Uterus (tissue), 4 donors: Measurements from ENCODE around the gene PRIMPOL. TPM values are rescaled to one million over a fixed set of nuclear protein-coding genes. Genes with fewer than 3 reads are reported as not detected.

Experiments used
- DNase-seq, 2 donors: peaks; one replicate each; pipeline ENCODE4 v3.0.0-alpha.2; 2019 to 2020
- H3K27ac ChIP-seq, 2 donors: fragments of 200-600 bp; sonication (generic); 1 replicate in 1 of 2; 2 replicates in 1 of 2; pipeline ENCODE4 v1.5.1; 2016 to 2018
- H3K27me3 ChIP-seq, 2 donors: fragments of 200-600 bp; sonication (generic); one replicate each; pipeline ENCODE4 v1.5.1; 2018 to 2019; ENCODE audit warnings: control low read depth in 1 of 2
- H3K36me3 ChIP-seq, 2 donors: fragments of 200-600 bp; sonication (generic); one replicate each; pipeline ENCODE4 v1.5.1; 2019; ENCODE audit warnings: control low read depth in 1 of 2
- H3K4me1 ChIP-seq, 2 donors: fragments of 200-600 bp; sonication (generic); one replicate each; pipeline ENCODE4 v1.5.1; 2018 to 2019; ENCODE audit warnings: control low read depth in 1 of 2
- H3K4me3 ChIP-seq, 2 donors: fragments of 200-600 bp; sonication (generic); 1 replicate in 1 of 2; 2 replicates in 1 of 2; pipeline ENCODE4 v1.5.1; 2018 to 2019; ENCODE audit warnings: mild to moderate bottlenecking in 1 of 2
- H3K9me3 ChIP-seq, 2 donors: fragments of 200-600 bp; sonication (generic); one replicate each; pipeline ENCODE4 v1.5.1; 2019; ENCODE audit warnings: control low read depth in 1 of 2
- CTCF ChIP-seq, 4 experiments: fragments of 200-600 bp in 2 of 4; fragments of 450-650 bp in 2 of 4; sonication (generic) in 2 of 4; IDR thresholded peaks; one replicate each; pipeline ENCODE4 v1.5.1; 2016 to 2019; ENCODE audit warnings: antibody characterized with exemption in 4 of 4, mild to moderate bottlenecking in 2 of 4, moderate library complexity in 1 of 4
- POLR2A ChIP-seq, 2 donors: fragments of 450-650 bp; IDR thresholded peaks; one replicate each; pipeline ENCODE4 v1.6.1; 2016; ENCODE audit warnings: antibody characterized with exemption in 2 of 2, mild to moderate bottlenecking in 1 of 2, moderate library complexity in 1 of 2
- intact Hi-C: fragments of 100-400 bp; cut with DNase I; formaldehyde crosslinking; loops from one replicate; pipeline ENCODE4 v1.15.1; 2023; ENCODE audit warnings: low total_unique reads
- total RNA-seq, 4 donors: library from RNA; depleted of rRNA in 3 of 4; stranded (reverse); fragments of >200 nt in 3 of 4; gene quantifications; one replicate each; pipeline versions ENCODE4 v1.1.0 to v1.2.4, GENCODE V29; 2014 to 2023
- donor health status: DM: yes; HTN: yes; CAD: no.

The PRIMPOL gene
- total RNA-seq, 4 donors from 2014 or later: 25.1 to 43.5 (median 34.1) TPM

- Histone ChIP-seq H3K27ac (no peak overlapping the region), H3K27me3 (no peaks in the 10 kb centered on the region), H3K9me3 (no peaks in the 10 kb centered on the region), H3K4me3 (no peak overlapping the region), H3K36me3 (no peaks in the 10 kb centered on the region), H3K4me1 (no peaks in the 10 kb centered on the region)
- intact Hi-C loops: no loop called here
- DNase-seq: no peak
- TF ChIP-seq POLR2A (IDR thresholded peaks at IDR 0.05) (no peak), CTCF (IDR thresholded peaks at IDR 0.05) (no peak)
Measured at GRCh38 chr4:184680698-184681097, 31.2 kb downstream of the PRIMPOL start.

- no peaks in the 10 kb centered on the region for H3K27me3 ChIP-seq
- no peaks in the 10 kb centered on the region for H3K4me1 ChIP-seq
- no peak overlapping the region for H3K4me3 ChIP-seq
- intact Hi-C loops: no loop called here
- H3K36me3 ChIP-seq: no peaks in the 10 kb centered on the region
- no peak for DNase-seq
- no peak overlapping the region for H3K27ac ChIP-seq
- TF ChIP-seq POLR2A (IDR thresholded peaks at IDR 0.05) (no peak), CTCF (IDR thresholded peaks at IDR 0.05) (no peak)
- H3K9me3 ChIP-seq: no peaks in the 10 kb centered on the region
Measured at GRCh38 chr4:184681916-184682315, 32.4 kb downstream of the PRIMPOL start.

GRCh38 chr4:184684491-184685189 is 35.1 kb downstream of the PRIMPOL start:
- DNase-seq: no peak
- Histone ChIP-seq H3K27me3 (no peaks in the 10 kb centered on the region), H3K9me3 (no peaks in the 10 kb centered on the region), H3K27ac (no peak overlapping the region), H3K4me1 (no peaks in the 10 kb centered on the region), H3K4me3 (no peak overlapping the region), H3K36me3 (no peaks in the 10 kb centered on the region)
- no peak for TF ChIP-seq CTCF (IDR thresholded peaks at IDR 0.05)
- no peak for TF ChIP-seq POLR2A (IDR thresholded peaks at IDR 0.05)
- intact Hi-C loops: no loop called here

- intact Hi-C loops: no loop called here
- Histone ChIP-seq H3K27me3 (no peaks in the 10 kb centered on the region), H3K36me3 (no peaks in the 10 kb centered on the region), H3K4me3 (no peak overlapping the region), H3K27ac (no peak overlapping the region), H3K4me1 (no peaks in the 10 kb centered on the region), H3K9me3 (no peaks in the 10 kb centered on the region)
- TF ChIP-seq CTCF (IDR thresholded peaks at IDR 0.05): no peak
- TF ChIP-seq POLR2A (IDR thresholded peaks at IDR 0.05): no peak
- no peak for DNase-seq
Measured at GRCh38 chr4:184688005-184688404, 38.5 kb downstream of the PRIMPOL start.

- DNase-seq: no peak
- Histone ChIP-seq H3K27ac (no peak overlapping the region), H3K4me1 (no peaks in the 10 kb centered on the region), H3K36me3 (no peaks in the 10 kb centered on the region), H3K9me3 (no peaks in the 10 kb centered on the region), H3K27me3 (no peaks in the 10 kb centered on the region), H3K4me3 (no peak overlapping the region)
- TF ChIP-seq POLR2A (IDR thresholded peaks at IDR 0.05) (no peak), CTCF (IDR thresholded peaks at IDR 0.05) (no peak)
- intact Hi-C loops: no loop called here
Measured at GRCh38 chr4:184688447-184688846, 38.9 kb downstream of the PRIMPOL start.
